Measurements from ENCODE around the gene ZNF605. TPM values are rescaled to one million over a fixed set of nuclear protein-coding genes. Genes with fewer than 3 reads are reported as not detected.
"Not testable (repeated sequence)": the region's sequence is repeated elsewhere in the genome, so short reads cannot be mapped to it uniquely, and the experiment has no call there.

The ZNF605 gene
- total RNA-seq, 1 donor from 2014 or later, result 6.6 TPM

- H3K4me3 ChIP-seq (ENCODE audit: low read depth, low read length), result no peak overlapping the region
- no peak for DNase-seq (ENCODE audit: low read depth)
- H3K27me3 ChIP-seq (ENCODE audit: control insufficient read depth, insufficient read depth, low read length), result no peaks in the 10 kb centered on the region
- TF ChIP-seq CTCF (IDR thresholded peaks at IDR 0.05; ENCODE audit: insufficient read depth, low read length, poor library complexity, severe bottlenecking), result peak; percentile 6
- H3K36me3 ChIP-seq (ENCODE audit: control insufficient read depth, insufficient read depth, low read length), result no peaks in the 10 kb centered on the region
Observed at GRCh38 chr12:132921685-132922084, 34.4 kb downstream of the ZNF605 start.

- TF ChIP-seq CTCF (IDR thresholded peaks at IDR 0.05; ENCODE audit: insufficient read depth, low read length, poor library complexity, severe bottlenecking), result no peak
- no peak for DNase-seq (ENCODE audit: low read depth)
- H3K4me3 ChIP-seq (ENCODE audit: low read depth, low read length), result no peak overlapping the region
- no peaks in the 10 kb centered on the region for H3K36me3 ChIP-seq (ENCODE audit: control insufficient read depth, insufficient read depth, low read length)
- no peaks in the 10 kb centered on the region for H3K27me3 ChIP-seq (ENCODE audit: control insufficient read depth, insufficient read depth, low read length)
Observed at GRCh38 chr12:132918680-132919079, 37.4 kb downstream of the ZNF605 start.

DNA sequence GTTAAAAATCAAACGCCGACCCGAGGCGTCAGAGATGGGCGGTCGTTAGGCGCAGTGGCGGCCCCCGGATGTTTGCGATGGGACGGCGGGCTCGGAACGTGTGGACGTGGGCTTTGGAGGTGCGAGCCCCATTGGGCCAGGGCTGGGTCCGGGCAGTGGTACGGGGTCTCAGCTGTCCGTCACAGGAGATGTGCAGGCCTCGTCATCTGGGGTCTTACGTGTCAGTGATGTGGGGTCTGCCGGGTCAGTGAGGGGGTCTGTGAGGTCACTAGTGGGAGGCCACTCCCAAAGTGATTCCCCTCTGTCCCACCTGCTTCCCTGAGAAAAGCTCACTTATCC, 47.1 kb downstream of the ZNF605 start:
- H3K4me3 ChIP-seq (ENCODE audit: low read depth, low read length), result peak overlapping the region; percentile 39
- H3K27me3 ChIP-seq (ENCODE audit: control insufficient read depth, insufficient read depth, low read length), result no peaks in the 10 kb centered on the region
- TF ChIP-seq CTCF (IDR thresholded peaks at IDR 0.05; ENCODE audit: insufficient read depth, low read length, poor library complexity, severe bottlenecking), result no peak
- no peak for DNase-seq (ENCODE audit: low read depth)
- no peaks in the 10 kb centered on the region for H3K36me3 ChIP-seq (ENCODE audit: control insufficient read depth, insufficient read depth, low read length)

- TF ChIP-seq CTCF (IDR thresholded peaks at IDR 0.05; ENCODE audit: insufficient read depth, low read length, poor library complexity, severe bottlenecking), result no peak
Observed at GRCh38 chr12:132908145-132909029, 47.7 kb downstream of the ZNF605 start.

GRCh38 chr12:132907789-132908144, 48.3 kb downstream of the ZNF605 start:
- DNase-seq (ENCODE audit: low read depth); H3K36me3 ChIP-seq (ENCODE audit: control insufficient read depth, insufficient read depth, low read length); H3K27me3 ChIP-seq (ENCODE audit: control insufficient read depth, insufficient read depth, low read length): not testable (repeated sequence)
- peak overlapping the region; percentile 39 for H3K4me3 ChIP-seq (ENCODE audit: low read depth, low read length)

More at GRCh38 chr12:132908145-132909029, 47.7 kb downstream of the ZNF605 start:
- DNase-seq (ENCODE audit: low read depth), result peak; percentile 91
- Histone ChIP-seq H3K4me3 (ENCODE audit: low read depth, low read length) (peak overlapping the region; percentile 39), H3K36me3 (ENCODE audit: control insufficient read depth, insufficient read depth, low read length) (no peaks in the 10 kb centered on the region), H3K27me3 (ENCODE audit: control insufficient read depth, insufficient read depth, low read length) (no peaks in the 10 kb centered on the region)

GRCh38 chr12:132907216-132907615, 48.9 kb downstream of the ZNF605 start:
- no peaks in the 10 kb centered on the region for H3K36me3 ChIP-seq (ENCODE audit: control insufficient read depth, insufficient read depth, low read length)
- H3K27me3 ChIP-seq (ENCODE audit: control insufficient read depth, insufficient read depth, low read length), result no peaks in the 10 kb centered on the region
- no peak overlapping the region for H3K4me3 ChIP-seq (ENCODE audit: low read depth, low read length)
- DNase-seq (ENCODE audit: low read depth), result no peak
- TF ChIP-seq CTCF (IDR thresholded peaks at IDR 0.05; ENCODE audit: insufficient read depth, low read length, poor library complexity, severe bottlenecking), result no peak
